ENCODE measurements around the gene CTBP2. TPM values are rescaled to one million over a fixed set of nuclear protein-coding genes. Genes with fewer than 3 reads are reported as not detected.
A peak's percentile ranks its signal among the peaks of the same experiment; 100 is the strongest.
"Not testable (repeated sequence)": the region's sequence is repeated elsewhere in the genome, so short reads cannot be mapped to it uniquely, and the experiment has no call there.

The CTBP2 gene
- total and polyA plus RNA-seq, 4 donors: 3.4 to 59.2 (median 5.5) TPM

DNA sequence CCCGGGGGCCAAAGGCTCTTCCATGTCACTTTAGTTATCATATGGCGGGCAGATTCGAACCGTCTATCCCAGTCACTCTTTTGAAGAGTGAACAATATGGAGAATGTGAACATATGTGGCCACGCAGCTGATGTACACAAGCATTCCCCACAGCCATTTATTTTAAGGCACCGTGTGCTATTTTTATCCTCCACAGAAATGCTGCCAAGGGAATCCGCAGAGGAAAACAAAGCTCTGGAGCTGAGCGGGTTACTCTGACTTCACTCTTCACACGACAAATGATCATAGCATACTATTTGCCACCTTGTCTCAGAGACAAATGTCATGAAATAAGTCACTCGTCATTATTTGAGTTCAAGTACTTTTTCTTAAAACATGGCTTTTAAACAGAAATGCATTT, 100.3 kb downstream of the CTBP2 start:
- H3K4me1 ChIP-seq (ENCODE audit: control insufficient read depth in 4 of 4, insufficient read depth in 4 of 4, low read length in 3 of 4): peaks cover 6 to 33% (median 21%) of the 10 kb centered on the region in 4 donors
- H3K9me3 ChIP-seq (ENCODE audit: control insufficient read depth in 4 of 4, low read length in 3 of 4): no peaks in the 10 kb centered on the region
- no peak for TF ChIP-seq FOXA1 (IDR thresholded peaks at IDR 0.05)
- TF ChIP-seq GABPA (IDR thresholded peaks at IDR 0.05 in 1 of 2, conservative IDR thresholded peaks at IDR 0.05 in 1 of 2): no peak
- TF ChIP-seq FOXA2 (IDR thresholded peaks at IDR 0.05): no peak
- TF ChIP-seq HNF4G (IDR thresholded peaks at IDR 0.05): no peak
- no peak for TF ChIP-seq RXRA (IDR thresholded peaks at IDR 0.05)
- no peak for TF ChIP-seq TAF1 (conservative IDR thresholded peaks at IDR 0.05)
- TF ChIP-seq, protein P1, sequence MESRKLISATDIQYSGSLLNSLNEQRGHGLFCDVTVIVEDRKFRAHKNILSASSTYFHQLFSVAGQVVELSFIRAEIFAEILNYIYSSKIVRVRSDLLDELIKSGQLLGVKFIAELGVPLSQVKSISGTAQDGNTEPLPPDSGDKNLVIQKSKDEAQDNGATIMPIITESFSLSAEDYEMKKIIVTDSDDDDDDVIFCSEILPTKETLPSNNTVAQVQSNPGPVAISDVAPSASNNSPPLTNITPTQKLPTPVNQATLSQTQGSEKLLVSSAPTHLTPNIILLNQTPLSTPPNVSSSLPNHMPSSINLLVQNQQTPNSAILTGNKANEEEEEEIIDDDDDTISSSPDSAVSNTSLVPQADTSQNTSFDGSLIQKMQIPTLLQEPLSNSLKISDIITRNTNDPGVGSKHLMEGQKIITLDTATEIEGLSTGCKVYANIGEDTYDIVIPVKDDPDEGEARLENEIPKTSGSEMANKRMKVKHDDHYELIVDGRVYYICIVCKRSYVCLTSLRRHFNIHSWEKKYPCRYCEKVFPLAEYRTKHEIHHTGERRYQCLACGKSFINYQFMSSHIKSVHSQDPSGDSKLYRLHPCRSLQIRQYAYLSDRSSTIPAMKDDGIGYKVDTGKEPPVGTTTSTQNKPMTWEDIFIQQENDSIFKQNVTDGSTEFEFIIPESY (IDR thresholded peaks at IDR 0.05): no peak
- TF ChIP-seq YY1 (IDR thresholded peaks at IDR 0.05): no peak
- no peak for TF ChIP-seq RAD21 (IDR thresholded peaks at IDR 0.05)
- TF ChIP-seq JUND (IDR thresholded peaks at IDR 0.05): no peak
- TF ChIP-seq SP1 (IDR thresholded peaks at IDR 0.05): no peak
- TF ChIP-seq, protein P2, sequence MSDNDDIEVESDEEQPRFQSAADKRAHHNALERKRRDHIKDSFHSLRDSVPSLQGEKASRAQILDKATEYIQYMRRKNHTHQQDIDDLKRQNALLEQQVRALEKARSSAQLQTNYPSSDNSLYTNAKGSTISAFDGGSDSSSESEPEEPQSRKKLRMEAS (IDR thresholded peaks at IDR 0.05): no peak
- TF ChIP-seq NR2F2 (IDR thresholded peaks at IDR 0.05): no peak
- H3K4me3 ChIP-seq (ENCODE audit: low read depth in 1 of 3, low read length in 3 of 3): no peak overlapping the region
- no peak for DNase-seq (ENCODE audit: low spot score)
- WGBS: 85% methylated on average over 10 of the region's 10 CpGs
- peak overlapping the region in 1 of 2 donors; percentile 53 for H3K27ac ChIP-seq (ENCODE audit: low read depth in 1 of 2, low read length in 2 of 2)
- H3K36me3 ChIP-seq (ENCODE audit: control insufficient read depth in 4 of 4, insufficient read depth in 3 of 4, low read depth in 1 of 4, low read length in 3 of 4): no peaks in the 10 kb centered on the region
- H3K27me3 ChIP-seq (ENCODE audit: control insufficient read depth in 4 of 4, insufficient read depth in 4 of 4, low read length in 3 of 4): no peaks in the 10 kb centered on the region
- no peak overlapping the region for H3K9ac ChIP-seq (ENCODE audit: low read depth in 1 of 2, low read length in 2 of 2)

DNA sequence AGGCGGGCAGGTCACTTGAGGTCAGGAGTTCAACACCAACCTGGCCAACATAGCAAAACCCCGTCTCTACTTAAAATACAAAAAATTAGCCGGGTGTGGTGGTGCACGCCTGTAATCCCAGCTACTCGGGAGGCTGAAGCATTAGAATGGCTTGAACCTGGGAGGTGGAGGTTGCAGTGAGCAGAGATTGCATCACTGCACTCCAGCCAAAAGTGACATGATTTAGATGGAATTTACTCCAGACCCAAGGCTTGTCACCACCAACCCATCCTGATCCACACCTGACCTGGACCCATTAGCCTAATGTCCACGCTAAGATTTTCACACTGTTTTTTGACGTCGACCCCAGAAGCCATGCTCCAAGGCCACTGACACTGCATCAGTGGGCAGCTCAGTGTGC, 101.0 kb downstream of the CTBP2 start:
- WGBS: 92% methylated on average over 8 of the region's 8 CpGs
- H3K27me3 ChIP-seq (ENCODE audit: control insufficient read depth in 4 of 4, insufficient read depth in 4 of 4, low read length in 3 of 4); H3K36me3 ChIP-seq (ENCODE audit: control insufficient read depth in 4 of 4, insufficient read depth in 3 of 4, low read depth in 1 of 4, low read length in 3 of 4); DNase-seq (ENCODE audit: low spot score); H3K9ac ChIP-seq (ENCODE audit: low read depth in 1 of 2, low read length in 2 of 2); H3K9me3 ChIP-seq (ENCODE audit: control insufficient read depth in 4 of 4, low read length in 3 of 4); H3K4me3 ChIP-seq (ENCODE audit: low read depth in 1 of 3, low read length in 3 of 3): not testable (repeated sequence)
- H3K27ac ChIP-seq (ENCODE audit: low read depth in 1 of 2, low read length in 2 of 2): peak overlapping the region in 1 of 2 donors; percentile 53
- peaks cover 6 to 36% (median 21%) of the 10 kb centered on the region in 4 donors for H3K4me1 ChIP-seq (ENCODE audit: control insufficient read depth in 4 of 4, insufficient read depth in 4 of 4, low read length in 3 of 4)

DNA sequence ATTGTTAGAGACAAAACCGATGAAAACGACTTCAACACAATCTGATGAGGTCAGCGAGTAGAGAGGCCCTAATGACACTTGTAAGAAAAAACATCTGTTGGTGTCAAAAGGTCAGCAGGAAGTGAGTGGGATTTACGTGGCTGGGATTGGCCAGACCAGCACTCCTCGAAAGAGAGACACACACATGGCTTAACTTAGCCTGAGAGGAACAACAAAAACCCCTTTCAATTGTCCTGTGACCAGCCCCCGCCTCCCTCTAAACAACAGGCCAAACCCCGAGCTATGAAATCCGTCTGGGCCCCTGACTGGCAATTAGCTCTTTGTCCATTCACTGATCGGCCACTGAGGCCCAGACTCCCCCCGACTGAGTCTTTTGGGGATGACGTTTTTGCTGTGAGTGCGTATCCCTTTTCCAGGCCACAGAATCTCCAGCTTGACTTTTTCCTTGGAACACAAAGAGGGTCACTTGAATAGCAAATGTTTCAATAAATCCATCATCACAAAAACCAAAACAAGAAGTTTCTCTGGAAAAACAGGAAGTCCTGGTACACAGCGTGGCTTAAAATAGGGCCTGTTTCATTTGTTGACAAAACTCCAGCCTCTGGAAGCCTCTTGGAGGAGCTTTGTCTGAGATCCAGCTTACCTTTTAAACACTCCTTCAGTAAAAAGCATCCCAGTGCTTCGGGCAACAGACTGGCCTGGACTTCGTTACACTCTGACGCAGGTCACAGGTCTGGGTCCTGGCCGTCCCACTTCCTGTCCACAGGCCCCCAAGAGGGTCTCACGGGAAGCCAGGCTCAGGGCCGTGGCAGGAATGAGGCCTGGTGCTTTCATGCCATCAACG, 103.0 kb downstream of the CTBP2 start:
- TF ChIP-seq JUND (IDR thresholded peaks at IDR 0.05): no peak
- peak in 1 of 2 donors; percentile 8 for TF ChIP-seq RXRA (IDR thresholded peaks at IDR 0.05)
- TF ChIP-seq NR2F2 (IDR thresholded peaks at IDR 0.05): peak; percentile 97
- peak; percentile 49 for TF ChIP-seq SP1 (IDR thresholded peaks at IDR 0.05)
- TF ChIP-seq TAF1 (conservative IDR thresholded peaks at IDR 0.05): no peak
- TF ChIP-seq YY1 (IDR thresholded peaks at IDR 0.05): no peak
- TF ChIP-seq RAD21 (IDR thresholded peaks at IDR 0.05): no peak
- H3K27ac ChIP-seq (ENCODE audit: low read depth in 1 of 2, low read length in 2 of 2): peak overlapping the region; percentile 58 to 77
- no peak overlapping the region for H3K4me3 ChIP-seq (ENCODE audit: low read depth in 1 of 3, low read length in 3 of 3)
- H3K27me3 ChIP-seq (ENCODE audit: control insufficient read depth in 4 of 4, insufficient read depth in 4 of 4, low read length in 3 of 4): no peaks in the 10 kb centered on the region
- no peaks in the 10 kb centered on the region for H3K9me3 ChIP-seq (ENCODE audit: control insufficient read depth in 4 of 4, low read length in 3 of 4)
- 58% methylated on average over 20 of the region's 20 CpGs for WGBS
- H3K36me3 ChIP-seq (ENCODE audit: control insufficient read depth in 4 of 4, insufficient read depth in 3 of 4, low read depth in 1 of 4, low read length in 3 of 4): no peaks in the 10 kb centered on the region
- DNase-seq (ENCODE audit: low spot score): no peak
- H3K9ac ChIP-seq (ENCODE audit: low read depth in 1 of 2, low read length in 2 of 2): no peak overlapping the region
- H3K4me1 ChIP-seq (ENCODE audit: control insufficient read depth in 4 of 4, insufficient read depth in 4 of 4, low read length in 3 of 4): peaks cover 6 to 36% (median 21%) of the 10 kb centered on the region in 4 donors
